ENCODE data around the gene KRT16. TPM values are rescaled to one million over a fixed set of nuclear protein-coding genes. Genes with fewer than 3 reads are reported as not detected.
"Not testable (repeated sequence)": the region's sequence is repeated elsewhere in the genome, so short reads cannot be mapped to it uniquely, and the experiment has no call there.

KRT16 gene
- polyA plus RNA-seq, 3 donors, result not detected

DNA sequence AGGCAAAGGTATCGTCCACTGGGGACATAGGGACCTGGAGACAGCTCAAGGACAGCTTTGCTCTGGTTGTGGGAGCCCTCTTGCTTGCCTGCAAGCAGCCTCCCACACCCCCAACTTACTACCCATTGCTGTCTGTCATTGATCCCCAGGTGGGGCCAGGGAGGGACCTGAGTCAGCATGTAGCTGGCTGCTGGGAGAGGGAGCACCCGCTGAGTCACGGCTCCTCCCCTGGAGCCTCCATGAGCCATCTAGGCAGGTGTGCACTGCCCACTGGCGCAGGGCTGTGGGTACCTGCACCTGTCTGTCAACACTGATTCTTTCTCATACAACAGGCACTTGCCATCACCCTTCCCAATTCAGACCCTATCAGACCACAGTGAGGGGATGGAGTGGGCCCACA is 35.8 kb downstream of the KRT16 start:
- DNase-seq (ENCODE audit: extremely low read depth in 1 of 11, low read depth in 9 of 11, low spot score in 4 of 11), result not testable (repeated sequence)

DNA sequence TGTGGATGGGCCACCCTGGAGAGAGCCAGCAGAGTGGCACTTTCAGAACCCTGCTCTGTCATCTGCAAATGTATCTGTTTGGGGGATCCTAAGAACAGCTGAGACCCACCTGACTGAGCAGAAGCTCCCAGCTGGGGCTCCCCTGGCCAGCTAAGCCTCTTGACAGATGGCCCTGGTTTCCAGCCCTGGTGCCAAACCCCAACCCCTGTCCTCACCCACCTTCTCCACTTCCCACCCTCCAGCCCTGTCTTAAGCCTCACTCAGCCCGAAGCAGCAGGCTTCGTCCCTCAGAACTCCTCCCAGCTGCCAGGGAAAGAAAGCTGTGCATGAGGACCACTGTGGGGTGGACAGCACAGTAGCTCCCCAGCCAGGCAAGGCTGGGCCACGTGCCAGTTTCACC is 37.2 kb downstream of the KRT16 start:
- DNase-seq (ENCODE audit: extremely low read depth in 1 of 11, low read depth in 9 of 11, low spot score in 4 of 11), result no peak

DNA sequence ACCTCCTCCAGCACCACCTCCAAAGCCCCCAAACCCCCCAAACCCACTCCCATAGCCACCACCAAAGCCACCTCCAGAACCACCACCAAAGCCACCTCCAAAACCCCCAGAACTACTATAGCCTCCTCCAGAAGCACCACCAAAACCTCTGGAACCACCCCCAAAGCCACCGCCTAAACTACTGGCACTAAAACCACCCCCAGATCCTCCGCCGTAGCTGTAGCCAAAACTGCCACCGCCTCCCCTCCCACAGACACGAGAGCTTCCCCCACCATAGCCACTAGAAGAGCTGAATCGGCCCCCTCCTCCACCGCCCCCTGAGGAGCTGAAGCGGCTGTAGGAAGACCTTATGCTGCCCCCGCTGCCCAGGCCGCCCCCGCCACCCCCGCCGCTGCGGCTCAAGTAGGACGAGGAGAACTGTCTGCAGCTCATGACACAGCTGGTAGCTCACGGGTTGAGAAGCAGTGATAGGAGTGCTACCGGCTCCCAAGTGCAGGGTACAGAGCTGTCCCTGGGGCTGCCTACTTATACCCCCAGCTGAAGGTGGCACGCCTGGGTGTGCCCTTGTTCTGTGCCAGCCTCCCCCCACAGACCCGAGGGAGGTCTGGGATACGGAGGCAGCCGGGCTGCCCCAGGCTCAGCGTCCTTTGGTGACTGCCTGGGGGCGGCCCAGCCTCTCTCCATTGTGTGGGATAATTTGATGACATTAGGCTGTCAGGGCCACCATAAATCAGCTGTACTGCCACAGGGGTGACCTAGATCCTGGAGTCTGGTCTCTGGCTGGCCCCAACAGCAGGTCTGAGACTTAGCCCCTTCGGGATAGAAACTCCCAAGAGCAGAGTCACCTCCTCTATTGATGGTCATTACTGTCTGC is 40.8 kb downstream of the KRT16 start, which contains the start of gene KRT9:
Gene KRT9, minus strand, starts transcription at position 499 of the 874 bp plus-strand sequence. Its CDS starts 67 bp downstream, at position 432.
- DNase-seq (ENCODE audit: extremely low read depth in 1 of 11, low read depth in 9 of 11, low spot score in 4 of 11), result no peak

DNA sequence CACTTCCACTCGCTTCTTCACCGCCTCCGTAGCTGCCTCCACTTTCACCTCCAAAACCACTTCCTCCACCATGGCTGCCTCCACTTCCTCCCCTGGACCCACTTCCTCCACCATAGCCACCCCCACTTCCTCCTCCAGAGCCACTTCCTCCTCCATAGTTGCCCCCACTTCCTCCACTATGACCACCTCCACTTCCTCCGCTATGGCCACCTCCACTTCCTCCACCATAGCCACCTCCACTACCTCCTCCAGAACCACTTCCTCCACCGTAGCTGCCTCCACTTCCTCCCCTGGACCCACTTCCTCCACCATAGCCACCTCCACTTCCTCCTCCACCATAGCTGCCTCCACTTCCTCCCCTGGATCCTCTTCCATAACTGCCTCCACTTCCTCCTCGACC is 45.2 kb downstream of the KRT16 start:
- no peak for DNase-seq (ENCODE audit: extremely low read depth in 1 of 11, low read depth in 9 of 11, low spot score in 4 of 11)

GRCh38 chr17:41565338-41565737 is 47.2 kb downstream of the KRT16 start:
- no peak for DNase-seq (ENCODE audit: extremely low read depth in 1 of 11, low read depth in 9 of 11, low spot score in 4 of 11)

GRCh38 chr17:41563607-41564170 is 48.9 kb downstream of the KRT16 start:
- DNase-seq (ENCODE audit: extremely low read depth in 1 of 11, low read depth in 9 of 11, low spot score in 4 of 11), result no peak

- DNase-seq (ENCODE audit: extremely low read depth in 1 of 11, low read depth in 9 of 11, low spot score in 4 of 11), result no peak
These were observed 51.0 kb downstream of the KRT16 start for GRCh38 chr17:41561554-41561953.

Other genes starting within 250 kb of the KRT16 start
- not detected for gene KRT33B, start 243.0 kb downstream of the KRT16 start, polyA plus RNA-seq (ENCODE audit: insufficient read length in 3 of 3)
- not detected for gene KRT34, start 230.5 kb downstream of the KRT16 start, polyA plus RNA-seq (ENCODE audit: insufficient read length in 3 of 3)
- not detected for gene KRT31, start 215.2 kb downstream of the KRT16 start, polyA plus RNA-seq (ENCODE audit: insufficient read length in 3 of 3)
- gene KRT37, start 188.2 kb downstream of the KRT16 start, polyA plus RNA-seq (ENCODE audit: insufficient read length in 3 of 3), result not detected
- not detected for gene KRT38, start 171.8 kb downstream of the KRT16 start, polyA plus RNA-seq (ENCODE audit: insufficient read length in 3 of 3)
- not detected for gene KRT32, start 145.4 kb downstream of the KRT16 start, polyA plus RNA-seq (ENCODE audit: insufficient read length in 3 of 3)
- not detected for gene KRT35, start 131.6 kb downstream of the KRT16 start, polyA plus RNA-seq (ENCODE audit: insufficient read length in 3 of 3)
- gene KRT36, start 122.9 kb downstream of the KRT16 start, polyA plus RNA-seq (ENCODE audit: insufficient read length in 3 of 3), result not detected
- gene KRT13, start 107.2 kb downstream of the KRT16 start, polyA plus RNA-seq (ENCODE audit: insufficient read length in 3 of 3), result under 1 TPM; 0.20 to 0.42 (median 0.33) TPM
- gene KRT15, start 93.9 kb downstream of the KRT16 start, polyA plus RNA-seq (ENCODE audit: insufficient read length in 3 of 3), result 1 to 10 TPM in 1 of 3 donors, under 1 TPM in 2; 0.51 to 2.0 (median 0.72) TPM
- gene KRT19, start 84.5 kb downstream of the KRT16 start, polyA plus RNA-seq (ENCODE audit: insufficient read length in 3 of 3), result 100 to 1,000 TPM; 155 to 178 (median 173) TPM
- gene KRT9, start 40.7 kb downstream of the KRT16 start, polyA plus RNA-seq (ENCODE audit: insufficient read length in 3 of 3), result under 1 TPM in 1 of 3 donors, not detected in 2; 0.07 TPM
- under 1 TPM in 1 of 3 donors, not detected in 2; 0.39 TPM for gene KRT14, start 25.9 kb downstream of the KRT16 start, polyA plus RNA-seq (ENCODE audit: insufficient read length in 3 of 3)
- gene KRT17, start 11.8 kb upstream of the KRT16 start, polyA plus RNA-seq (ENCODE audit: insufficient read length in 3 of 3), result 10 to 100 TPM in 1 of 3 donors, 1 to 10 TPM in 2; 1.6 to 12.0 (median 3.2) TPM
- gene EIF1, start 76.1 kb upstream of the KRT16 start, polyA plus RNA-seq (ENCODE audit: insufficient read length in 3 of 3), result 100 to 1,000 TPM; 706 to 791 (median 745) TPM
- not detected for gene GAST, start 99.6 kb upstream of the KRT16 start, polyA plus RNA-seq (ENCODE audit: insufficient read length in 3 of 3)
- gene HAP1, start 121.9 kb upstream of the KRT16 start, polyA plus RNA-seq (ENCODE audit: insufficient read length in 3 of 3), result 1 to 10 TPM in 1 of 3 donors, under 1 TPM in 2; 0.90 to 1.2 (median 0.90) TPM
- 100 to 1,000 TPM; 169 to 222 (median 221) TPM for gene JUP, start 173.9 kb upstream of the KRT16 start, polyA plus RNA-seq (ENCODE audit: insufficient read length in 3 of 3)
- 10 to 100 TPM; 31.4 to 47.4 (median 40.1) TPM for gene P3H4, start 199.2 kb upstream of the KRT16 start, polyA plus RNA-seq (ENCODE audit: insufficient read length in 3 of 3)
- gene FKBP10, start 200.2 kb upstream of the KRT16 start, polyA plus RNA-seq (ENCODE audit: insufficient read length in 3 of 3), result 100 to 1,000 TPM; 133 to 178 (median 165) TPM
- 10 to 100 TPM; 79.5 to 95.7 (median 89.9) TPM for gene NT5C3B, start 223.5 kb upstream of the KRT16 start, polyA plus RNA-seq (ENCODE audit: insufficient read length in 3 of 3)
- gene KLHL10, start 225.1 kb upstream of the KRT16 start, polyA plus RNA-seq (ENCODE audit: insufficient read length in 3 of 3), result under 1 TPM; 0.16 to 0.33 (median 0.26) TPM